Neural progenitor cell (in vitro differentiated cells): ENCODE results near the gene LCORL. TPM values are rescaled to one million over a fixed set of nuclear protein-coding genes. Genes with fewer than 3 reads are reported as not detected.

Experiments used
- DNase-seq: peaks from one replicate; pipeline ENCODE4 v3.0.0-alpha.2; 2016; ENCODE audit warnings: low spot score
- H2AFZ ChIP-seq: fragments of 200-600 bp; sonication (generic); replicated peaks from 2 replicates; pipeline ENCODE4 v1.6.1; 2016; ENCODE audit warnings: antibody characterized with exemption
- H3F3A ChIP-seq: fragments of 200-600 bp; sonication (generic); 2 replicates; pipeline ENCODE4 v1.6.1; 2016; ENCODE audit warnings: antibody characterized with exemption, low read depth
- H3K27ac ChIP-seq: fragments of 200-600 bp; sonication (generic); 2 replicates; pipeline ENCODE4 v1.5.1; 2016; ENCODE audit warnings: mild to moderate bottlenecking
- H3K27me3 ChIP-seq: fragments of 200-600 bp; sonication (generic); 2 replicates; pipeline ENCODE4 v1.6.1; 2016; ENCODE audit warnings: mild to moderate bottlenecking, moderate library complexity
- H3K36me3 ChIP-seq: fragments of 200-600 bp; sonication (generic); 2 replicates; pipeline ENCODE4 v1.5.1; 2016
- H3K4me1 ChIP-seq: fragments of 200-600 bp; sonication (generic); 2 replicates; pipeline ENCODE4 v1.6.1; 2016; ENCODE audit warnings: mixed run types
- H3K4me2 ChIP-seq: fragments of 200-600 bp; sonication (generic); 2 replicates; pipeline ENCODE4 v1.6.1; 2016
- H3K4me3 ChIP-seq: fragments of 200-600 bp; sonication (generic); 2 replicates; pipeline ENCODE4 v1.5.1; 2016
- H3K79me2 ChIP-seq: fragments of 200-600 bp; sonication (generic); 2 replicates; pipeline ENCODE4 v1.6.1; 2016; ENCODE audit warnings: low read depth
- H3K9ac ChIP-seq: fragments of 200-600 bp; sonication (generic); 2 replicates; pipeline ENCODE4 v1.6.1; 2016
- H3K9me3 ChIP-seq: fragments of 200-600 bp; sonication (generic); 2 replicates; pipeline ENCODE4 v1.5.1; 2016; ENCODE audit warnings: low read depth
- H4K20me1 ChIP-seq: fragments of 200-600 bp; sonication (generic); 2 replicates; pipeline ENCODE4 v1.6.1; 2016; ENCODE audit warnings: low read depth
- H3K27ac Mint-ChIP-seq: 3 replicates; pipeline ENCODE4 v1.8.0; 2021; ENCODE audit warnings: mixed read lengths
- H3K27me3 Mint-ChIP-seq: 2 replicates; pipeline ENCODE4 v1.8.0; 2022; ENCODE audit warnings: low read depth, mild to moderate bottlenecking, inconsistent platforms, moderate library complexity, mixed read lengths; ENCODE audit not compliant: insufficient read depth
- H3K36me3 Mint-ChIP-seq: 3 replicates; pipeline ENCODE4 v1.8.0; 2021; ENCODE audit warnings: mixed read lengths
- H3K4me1 Mint-ChIP-seq: 3 replicates; pipeline ENCODE4 v1.8.0; 2021; ENCODE audit warnings: mixed read lengths
- H3K4me3 Mint-ChIP-seq: 3 replicates; pipeline ENCODE4 v1.8.0; 2021; ENCODE audit warnings: mild to moderate bottlenecking, moderate library complexity, mixed read lengths
- H3K9me3 Mint-ChIP-seq: 3 replicates; pipeline ENCODE4 v1.8.0; 2020; ENCODE audit warnings: mixed read lengths
- CTCF ChIP-seq: fragments of 200-600 bp; sonication (generic); IDR thresholded peaks from 2 replicates; pipeline ENCODE4 v1.5.1; 2017; ENCODE audit warnings: antibody characterized with exemption, mild to moderate bottlenecking
- EZH2 ChIP-seq: fragments of 200-600 bp; sonication (generic); IDR thresholded peaks from 2 replicates; pipeline ENCODE4 v1.6.1; 2017; ENCODE audit warnings: antibody characterized with exemption, mild to moderate bottlenecking, moderate library complexity
- EZH2phosphoT487 ChIP-seq: fragments of 200-600 bp; sonication (generic); IDR thresholded peaks from 2 replicates; pipeline ENCODE4 v1.6.1; 2017; ENCODE audit warnings: antibody characterized with exemption
- total RNA-seq: library from RNA; depleted of rRNA; stranded (reverse); fragments of >200 nt; gene quantifications from 2 replicates; pipeline ENCODE4 v1.2.3, GENCODE V29; 2015; ENCODE audit warnings: low replicate concordance

LCORL gene
- total RNA-seq, 1 donor from 2014 or later: 53.6 TPM

- H3K36me3 ChIP-seq: no peaks in the 10 kb centered on the region
- H3K27me3 ChIP-seq: no peaks in the 10 kb centered on the region
- peaks cover 1% of the 10 kb centered on the region for H3K27me3 Mint-ChIP-seq
- no peak for DNase-seq
- no peaks in the 10 kb centered on the region for H3K4me1 Mint-ChIP-seq
- H3K4me3 Mint-ChIP-seq: no peak overlapping the region
- H3K27ac ChIP-seq: no peak overlapping the region
- peaks cover 9% of the 10 kb centered on the region for H3K9me3 Mint-ChIP-seq
- no peak overlapping the region for H2AFZ ChIP-seq
- H3K4me2 ChIP-seq: no peak overlapping the region
- H3K4me3 ChIP-seq: no peak overlapping the region
- H3K9ac ChIP-seq: no peak overlapping the region
- no peaks in the 10 kb centered on the region for H4K20me1 ChIP-seq
- H3K79me2 ChIP-seq: no peaks in the 10 kb centered on the region
- H3K36me3 Mint-ChIP-seq: no peaks in the 10 kb centered on the region
- no peaks in the 10 kb centered on the region for H3K9me3 ChIP-seq
- H3K4me1 ChIP-seq: no peaks in the 10 kb centered on the region
- TF ChIP-seq EZH2phosphoT487: no peak
- TF ChIP-seq CTCF: no peak
- no peak for TF ChIP-seq EZH2
- H3F3A ChIP-seq: no peaks in the 10 kb centered on the region
- no peak overlapping the region for H3K27ac Mint-ChIP-seq
Measured at GRCh38 chr4:18063079-18063478, 41.5 kb upstream of the LCORL start.

- no peak overlapping the region for H3K4me2 ChIP-seq
- H3K79me2 ChIP-seq: no peaks in the 10 kb centered on the region
- no peak overlapping the region for H3K27ac ChIP-seq
Measured at GRCh38 chr4:18057821-18058533, 36.4 kb upstream of the LCORL start.

GRCh38 chr4:18056030-18056429 is 34.5 kb upstream of the LCORL start:
- H3K36me3 ChIP-seq: no peaks in the 10 kb centered on the region
- H3K4me3 Mint-ChIP-seq: no peak overlapping the region
- no peak overlapping the region for H3K27ac ChIP-seq
- H3K27me3 ChIP-seq: no peaks in the 10 kb centered on the region
- no peak for TF ChIP-seq EZH2
- no peak for TF ChIP-seq CTCF
- no peak for TF ChIP-seq EZH2phosphoT487
- H3K9ac ChIP-seq: no peak overlapping the region
- H3K27ac Mint-ChIP-seq: no peak overlapping the region
- H3K9me3 Mint-ChIP-seq: no peaks in the 10 kb centered on the region
- H2AFZ ChIP-seq: no peak overlapping the region
- H3K4me1 ChIP-seq: no peaks in the 10 kb centered on the region
- no peaks in the 10 kb centered on the region for H3K36me3 Mint-ChIP-seq
- H3K27me3 Mint-ChIP-seq: no peaks in the 10 kb centered on the region
- H3F3A ChIP-seq: no peaks in the 10 kb centered on the region
- H4K20me1 ChIP-seq: no peaks in the 10 kb centered on the region
- H3K4me3 ChIP-seq: no peak overlapping the region
- no peaks in the 10 kb centered on the region for H3K4me1 Mint-ChIP-seq
- no peaks in the 10 kb centered on the region for H3K79me2 ChIP-seq
- no peak for DNase-seq
- no peaks in the 10 kb centered on the region for H3K9me3 ChIP-seq
- no peak overlapping the region for H3K4me2 ChIP-seq

More at GRCh38 chr4:18057821-18058533, 36.4 kb upstream of the LCORL start:
- no peaks in the 10 kb centered on the region for H3F3A ChIP-seq
- H3K27me3 ChIP-seq: no peaks in the 10 kb centered on the region
- no peaks in the 10 kb centered on the region for H3K36me3 ChIP-seq
- TF ChIP-seq EZH2 (no peak), EZH2phosphoT487 (no peak), CTCF (no peak)
- H2AFZ ChIP-seq: no peak overlapping the region
- Mint-ChIP-seq H3K27ac (no peak overlapping the region), H3K27me3 (no peaks in the 10 kb centered on the region), H3K36me3 (no peaks in the 10 kb centered on the region), H3K4me3 (no peak overlapping the region), H3K4me1 (no peaks in the 10 kb centered on the region), H3K9me3 (no peaks in the 10 kb centered on the region)
- no peak for DNase-seq
- no peak overlapping the region for H3K9ac ChIP-seq
- no peak overlapping the region for H3K4me3 ChIP-seq
- no peaks in the 10 kb centered on the region for H3K4me1 ChIP-seq
- H3K9me3 ChIP-seq: no peaks in the 10 kb centered on the region
- no peaks in the 10 kb centered on the region for H4K20me1 ChIP-seq
